ENCODE measurements around the gene FCHSD2.

GRCh38 chr11:72829884-72830533 is 312.1 kb downstream of the FCHSD2 start:
- TF ChIP-seq POLR2A (IDR thresholded peaks at IDR 0.05; ENCODE audit: low read depth, low read length) (no peak), POLR2AphosphoS5 (IDR thresholded peaks at IDR 0.05; ENCODE audit: low read depth, low read length) (0 out of 2 replicates have a peak, but pooled peaks have one; percentile 12), POU2F2 (IDR thresholded peaks at IDR 0.05; ENCODE audit: low read depth, low read length) (no peak), TAF1 (IDR thresholded peaks at IDR 0.05; ENCODE audit: low read depth, low read length) (no peak), SPI1 (IDR thresholded peaks at IDR 0.05; ENCODE audit: low read depth, low read length) (no peak)

All from GM12891 (cell line).